IMR-90 (cell line): ENCODE data around the gene UST. TPM values are rescaled to one million over a fixed set of nuclear protein-coding genes. Genes with fewer than 3 reads are reported as not detected.
"Not testable (repeated sequence)": the region's sequence is repeated elsewhere in the genome, so short reads cannot be mapped to it uniquely, and the experiment has no call there.

Experiments used
- ATAC-seq: fragments of 200-7000 bp; cut with Tn5 transposase; 2 replicates; pipeline ENCODE4 v1.9.1; 2020; ENCODE audit warnings: low read depth, mild to moderate bottlenecking, moderate library complexity
- BruUV-seq: library from RNA; stranded (reverse); fragments of 400-500 nt; replicated peaks from 2 replicates; lab custom pipeline; 2021; lab: Mats Ljungman, UMichigan
- CTCF ChIA-PET: fragments of 300-600 bp; formaldehyde crosslinking; extraction: SDS; loops from one replicate; lab custom pipeline; 2021; ENCODE audit warnings: antibody characterized with exemption; lab: Yijun Ruan, JAX
- POLR2A ChIA-PET: fragments of 300-600 bp; sonication (Branson Sonifier 250); formaldehyde crosslinking; loops from one replicate; lab custom pipeline; 2022; ENCODE audit warnings: antibody characterized with exemption; ENCODE audit not compliant: unreplicated experiment; lab: Charles Lee
- DNase-seq: peaks from one replicate; pipeline ENCODE4 v3.0.0; 2013
- H2AFZ ChIP-seq: replicated peaks from 2 replicates; pipeline ENCODE3; 2013; ENCODE audit warnings: low read length, mild to moderate bottlenecking; ENCODE audit not compliant: poor library complexity
- H2AK5ac ChIP-seq: 2 replicates; pipeline ENCODE4 v1.6.1; 2013; ENCODE audit warnings: low read depth, low read length, inconsistent platforms
- H2AK9ac ChIP-seq: replicated peaks from 2 replicates; pipeline ENCODE3; 2013; ENCODE audit warnings: mild to moderate bottlenecking, low read depth, low read length, moderate library complexity; ENCODE audit not compliant: poor library complexity
- H2BK120ac ChIP-seq: 2 replicates; pipeline ENCODE4 v1.6.1; 2013; ENCODE audit warnings: low read depth, low read length, inconsistent platforms
- H2BK15ac ChIP-seq: 3 replicates; pipeline ENCODE4 v1.6.1; 2013; ENCODE audit warnings: low read depth, low read length, inconsistent platforms
- H2BK20ac ChIP-seq: 2 replicates; pipeline ENCODE4 v1.6.1; 2013; ENCODE audit warnings: low read depth, mild to moderate bottlenecking, inconsistent platforms, low read length, moderate library complexity
- H2BK5ac ChIP-seq: 2 replicates; pipeline ENCODE4 v1.6.1; 2013; ENCODE audit warnings: mild to moderate bottlenecking, low read depth, low read length, inconsistent platforms; ENCODE audit not compliant: poor library complexity, severe bottlenecking
- H3K14ac ChIP-seq: replicated peaks from 2 replicates; pipeline ENCODE4 v1.6.1; 2013; ENCODE audit warnings: low read depth, low read length, inconsistent platforms
- H3K18ac ChIP-seq: 2 replicates; pipeline ENCODE4 v1.6.1; 2013; ENCODE audit warnings: low read depth, low read length, control low read depth
- H3K23ac ChIP-seq: 2 replicates; pipeline ENCODE4 v1.6.1; 2013; ENCODE audit warnings: low read depth, low read length, inconsistent platforms
- H3K27ac ChIP-seq: 2 replicates; pipeline ENCODE4 v1.5.1; 2013; ENCODE audit warnings: mild to moderate bottlenecking, control low read depth, low read length; ENCODE audit not compliant: insufficient read depth
- H3K27me3 ChIP-seq: 2 replicates; pipeline ENCODE4 v1.6.1; 2013; ENCODE audit warnings: low read length; ENCODE audit not compliant: control insufficient read depth, insufficient read depth
- H3K36me3 ChIP-seq: 2 replicates; pipeline ENCODE4 v1.6.1; 2013; ENCODE audit warnings: low read length, mixed read lengths; ENCODE audit not compliant: control insufficient read depth, insufficient read depth
- H3K4ac ChIP-seq: 2 replicates; pipeline ENCODE4 v1.6.1; 2013; ENCODE audit warnings: low read depth, low read length, inconsistent platforms
- H3K4me1 ChIP-seq: 2 replicates; pipeline ENCODE4 v1.6.1; 2013; ENCODE audit warnings: low read length, mixed read lengths; ENCODE audit not compliant: control insufficient read depth, insufficient read depth
- H3K4me2 ChIP-seq: 2 replicates; pipeline ENCODE4 v1.6.1; 2013; ENCODE audit warnings: low read depth, mild to moderate bottlenecking, control low read depth, low read length, moderate library complexity
- H3K4me3 ChIP-seq: 2 replicates; pipeline ENCODE4 v1.5.1; 2013; ENCODE audit warnings: low read depth, mild to moderate bottlenecking, control low read depth, low read length, moderate library complexity; ENCODE audit not compliant: insufficient read depth
- H3K56ac ChIP-seq: 2 replicates; pipeline ENCODE4 v1.6.1; 2013; ENCODE audit warnings: low read length, inconsistent platforms; ENCODE audit not compliant: insufficient read depth; ENCODE audit errors: extremely low read depth
- H3K79me1 ChIP-seq, 2 experiments: 2 replicates each; pipeline ENCODE4 v1.6.1; 2013; ENCODE audit warnings: low read length in 2 of 2, inconsistent platforms in 1 of 2, low read depth in 1 of 2
- H3K9ac ChIP-seq: 2 replicates; pipeline ENCODE4 v1.6.1; 2013; ENCODE audit warnings: low read depth, low read length, control low read depth
- H3K9me1 ChIP-seq: 2 replicates; pipeline ENCODE4 v1.6.1; 2013; ENCODE audit warnings: low read length, inconsistent platforms; ENCODE audit not compliant: insufficient read depth
- H3K9me3 ChIP-seq: 2 replicates; pipeline ENCODE4 v1.6.1; 2013; ENCODE audit warnings: low read length; ENCODE audit not compliant: control insufficient read depth, insufficient read depth
- H4K20me1 ChIP-seq: 2 replicates; pipeline ENCODE4 v1.6.1; 2013; ENCODE audit warnings: low read length, inconsistent platforms; ENCODE audit not compliant: insufficient read depth
- H4K5ac ChIP-seq: 2 replicates; pipeline ENCODE4 v1.6.1; 2013; ENCODE audit warnings: mild to moderate bottlenecking, low read depth, low read length, control low read depth
- H4K8ac ChIP-seq, 2 experiments: 2 replicates each; pipeline ENCODE4 v1.6.1; 2013; ENCODE audit warnings: low read depth in 2 of 2, low read length in 2 of 2, control low read depth in 1 of 2, inconsistent platforms in 1 of 2
- H4K91ac ChIP-seq: 2 replicates; pipeline ENCODE4 v1.6.1; 2013; ENCODE audit warnings: low read depth, low read length, inconsistent platforms; ENCODE audit not compliant: insufficient read depth
- WGBS, 2 experiments: methylation state at CpG; one replicate each; pipeline versions ENCODE4 v1.1.5 to v1.1.7; 2013; ENCODE audit warnings: missing lambda C conversion rate in 2 of 2; ENCODE audit not compliant: insufficient read length in 1 of 2; ENCODE audit errors: extremely low coverage in 2 of 2; 5-methylcytosine and 5-hydroxymethylcytosine counted together
- dilution Hi-C: fragments of 300-500 bp; cut with HindIII; formaldehyde crosslinking; loops from one replicate; pipeline ENCODE4 v1.14.3; 2018; ENCODE audit warnings: low sequenced_read_pairs; ENCODE audit not compliant: unreplicated experiment
- in situ Hi-C: fragments of 300-500 bp; cut with MboI; formaldehyde crosslinking; loops from 3 replicates; pipeline ENCODE4 v1.14.3; 2019; ENCODE audit warnings: low sequenced_read_pairs, inconsistent platforms, mixed read lengths
- intact Hi-C: fragments of 100-400 bp; cut with micrococcal nuclease; formaldehyde crosslinking; loops from 2 replicates; pipeline ENCODE4 v1.10.0; 2022
- polyA plus RNA-seq, 3 experiments: library from polyadenylated mRNA; depleted of rRNA; stranded (reverse); fragments of >200 nt; gene quantifications; 2 replicates each; pipeline ENCODE4 v1.2.3, GENCODE V29; 2012; ENCODE audit warnings: low replicate concordance in 1 of 3
- total RNA-seq: library from RNA; depleted of rRNA; stranded (reverse); fragments of >200 nt; gene quantifications from 2 replicates; pipeline ENCODE4 v1.2.3, GENCODE V29; 2012

Gene UST
- total and polyA plus RNA-seq, 2 of the 4 experiments (the other 2 are of a cell fraction) = 7.7 to 13.8 TPM

GRCh38 chr6:148764259-148765020, 17.6 kb downstream of the UST start:
- H3K27ac ChIP-seq, H3K9me3 ChIP-seq, ATAC-seq, H3K23ac ChIP-seq, H3K9ac ChIP-seq, H3K18ac ChIP-seq, H4K5ac ChIP-seq, H2AFZ ChIP-seq, intact Hi-C loops, H3K56ac ChIP-seq, H2BK15ac ChIP-seq, H3K27me3 ChIP-seq, H3K36me3 ChIP-seq, H2AK9ac ChIP-seq, BruUV-seq, POLR2A ChIA-PET, H3K4me2 ChIP-seq, in situ Hi-C loops, H3K4me3 ChIP-seq, H3K14ac ChIP-seq, H2AK5ac ChIP-seq, H4K8ac ChIP-seq, dilution Hi-C loops, DNase-seq, H3K9me1 ChIP-seq, H2BK20ac ChIP-seq, H2BK5ac ChIP-seq, H4K91ac ChIP-seq, CTCF ChIA-PET, H2BK120ac ChIP-seq, H3K4ac ChIP-seq: not testable (repeated sequence)
- peaks cover 34% of the 10 kb centered on the region for H4K20me1 ChIP-seq
- WGBS, 2 experiments = 100% methylated on average over 4 of the region's 10 CpGs; no CpG with 5 or more reads in 1 of the 2 experiments
- H3K79me1 ChIP-seq = peaks cover 19 to 35% of the 10 kb centered on the region in 2 experiments
- peaks cover 10% of the 10 kb centered on the region for H3K4me1 ChIP-seq
